ENCODE results near the gene LRRC45. TPM values are rescaled to one million over a fixed set of nuclear protein-coding genes. Genes with fewer than 3 reads are reported as not detected.
"Not testable (repeated sequence)": the region's sequence is repeated elsewhere in the genome, so short reads cannot be mapped to it uniquely, and the experiment has no call there.

Gene LRRC45
- 5.3 TPM for total RNA-seq
- long read RNA-seq, transcript LRRC45-201 (17 exons, 2,701 nt) = major isoform, 6 of 14 reads
- long read RNA-seq, partial matches to known transcripts = 3 of 14 reads
- long read RNA-seq, other reads (novel, unspliced or antisense) = 5 of 14 reads

DNA sequence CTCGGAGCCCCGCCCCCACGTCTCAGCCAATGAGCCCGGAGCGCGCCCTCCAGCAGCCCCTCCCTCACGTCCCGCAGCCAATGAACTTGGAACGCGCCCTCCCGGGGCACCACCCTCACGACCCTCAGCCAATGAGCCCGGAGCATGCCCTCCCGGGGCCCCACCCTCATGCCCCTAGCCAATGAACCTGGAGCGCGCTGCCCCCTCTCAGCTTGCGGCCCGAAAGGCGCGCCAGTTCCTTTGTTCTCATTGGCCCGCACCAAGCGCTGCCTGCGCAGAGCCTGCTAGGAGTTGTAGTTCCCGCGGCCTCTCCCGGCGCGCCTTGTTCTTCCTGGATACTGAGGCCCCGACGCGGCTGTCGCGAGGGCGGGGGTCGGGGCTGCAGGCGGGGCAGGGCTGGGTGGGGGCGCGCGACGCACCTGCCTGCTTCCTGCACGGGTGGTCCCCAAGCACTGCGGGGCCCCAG, at the start of gene LRRC45:
TSS of gene LRRC45 (plus strand) at position 325 of the 466 bp plus-strand sequence. CDS start 339 bp downstream, outside the sequence.
- intact Hi-C loops (cut with DNase I) = no loop called here
- DNase-seq (ENCODE audit: missing footprints) (peak; percentile 100), ATAC-seq (peak; percentile 95)

- DNase-seq (ENCODE audit: missing footprints) = no peak
- no peak for ATAC-seq
- intact Hi-C loops (cut with DNase I) = no loop called here
Measured at GRCh38 chr17:81973432-81973831, 49.7 kb upstream of the LRRC45 start.

DNA sequence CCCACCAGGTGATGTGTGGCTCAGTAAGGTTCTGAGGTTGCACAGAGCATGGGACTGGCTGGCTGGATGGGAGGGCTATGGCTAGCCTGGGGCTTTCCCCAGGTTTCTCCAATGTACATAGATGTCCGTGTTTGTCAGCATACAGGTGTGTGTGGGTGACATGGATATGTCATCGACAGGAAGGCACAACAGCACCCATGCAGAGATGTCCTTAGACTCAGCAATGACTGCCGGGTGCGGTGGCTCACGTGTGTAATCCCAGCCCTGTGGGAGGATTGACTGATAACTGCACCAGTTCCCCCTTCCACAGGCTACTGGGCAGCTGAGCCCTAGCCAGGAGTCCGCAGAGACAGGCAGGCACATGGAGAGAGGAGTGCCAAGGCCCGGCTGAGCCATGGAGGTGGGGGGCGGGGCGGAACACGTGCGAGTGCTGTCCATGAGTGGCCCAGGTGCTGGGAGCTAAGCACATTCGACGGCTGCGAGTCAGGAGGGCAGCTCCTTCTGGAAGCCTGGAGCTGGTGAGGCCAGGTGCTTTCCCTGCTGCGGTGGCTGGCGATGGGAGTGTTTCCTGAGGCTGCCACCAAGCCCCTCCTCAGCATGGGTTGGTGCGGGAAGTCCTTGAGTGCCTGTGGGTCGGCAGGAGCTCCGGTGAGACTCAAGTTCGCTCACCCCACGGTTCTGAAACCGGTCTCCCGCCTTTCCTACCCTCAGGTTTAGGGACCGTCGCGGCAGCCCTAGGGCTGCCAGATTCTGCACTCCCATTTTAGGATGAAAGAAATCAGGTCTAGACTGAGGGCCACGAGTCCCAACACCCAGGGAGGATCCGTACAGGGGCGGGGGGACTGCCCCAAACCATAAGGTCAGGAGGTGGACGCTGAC, 46.5 kb upstream of the LRRC45 start:
- intact Hi-C loops (cut with DNase I) = loop anchor here (5.0 kb wide), 1 partner anchor 36 kb away; no protein-coding TSS in a partner anchor
- peak; percentile 14 for ATAC-seq
- DNase-seq (ENCODE audit: missing footprints) = peak; percentile 71

DNA sequence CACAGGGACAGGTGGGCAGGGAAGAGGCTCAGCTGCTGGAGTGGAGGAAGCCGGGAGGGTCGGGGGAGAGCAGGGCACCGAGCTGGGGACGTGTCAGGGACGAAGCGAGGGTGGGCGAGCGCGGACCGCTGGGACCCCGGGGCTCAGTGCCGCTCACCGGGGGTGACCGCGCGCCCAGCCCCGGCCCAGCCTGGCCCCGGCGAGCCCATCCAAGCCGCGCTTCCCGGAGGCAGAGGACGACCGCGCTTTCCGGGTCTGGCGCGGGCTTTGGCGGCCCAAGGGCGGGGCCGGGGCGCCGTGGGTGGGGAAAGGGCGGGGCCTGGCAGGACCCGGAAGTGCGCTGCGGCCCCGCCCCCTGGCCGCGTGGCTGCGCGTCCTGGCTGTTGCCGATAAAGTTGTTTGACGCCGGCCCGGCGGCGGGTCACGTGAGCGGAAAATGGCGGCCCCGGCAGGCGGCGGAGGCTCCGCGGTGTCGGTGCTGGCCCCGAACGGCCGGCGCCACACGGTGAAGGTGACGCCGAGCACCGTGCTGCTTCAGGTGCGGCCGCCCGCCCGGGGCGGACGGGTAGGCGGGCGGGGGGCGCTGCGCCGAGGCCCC, 45.8 kb upstream of the LRRC45 start, which contains the start of gene ASPSCR1:
TSS of gene ASPSCR1 (plus strand) at position 419 of the 598 bp plus-strand sequence. CDS start at position 437, 18 bp downstream.
- DNase-seq (ENCODE audit: missing footprints) (peak; percentile 97), ATAC-seq (peak; percentile 97)
- intact Hi-C loops (cut with DNase I) = loop anchor here (5.0 kb wide), 1 partner anchor 35 kb away; no protein-coding TSS in a partner anchor

GRCh38 chr17:81978524-81979298, 44.4 kb upstream of the LRRC45 start:
- intact Hi-C loops (cut with DNase I) = loop anchor here (5.0 kb wide), 1 partner anchor 34 kb away; no protein-coding TSS in a partner anchor
- DNase-seq (ENCODE audit: missing footprints) (peak; percentile 58), ATAC-seq (no peak)

DNA sequence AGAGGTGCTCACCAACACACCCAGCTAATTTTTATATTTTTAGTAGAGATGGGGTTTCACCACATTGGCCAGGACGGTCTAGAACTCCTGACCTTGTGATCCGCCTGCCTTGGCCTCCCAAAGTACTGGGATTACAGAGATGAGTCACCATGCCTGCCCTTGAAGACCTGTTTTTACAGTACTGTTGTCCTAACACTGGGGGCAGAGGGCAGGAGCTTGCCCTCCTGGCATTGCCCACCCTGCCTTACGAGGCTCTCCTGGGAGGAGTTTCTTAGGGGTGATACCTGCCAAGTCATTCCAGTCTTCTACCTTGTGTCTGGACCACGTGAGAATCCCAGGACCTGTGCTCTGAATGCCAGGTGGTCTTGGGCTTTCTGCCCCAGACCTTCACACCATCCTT, 43.0 kb upstream of the LRRC45 start:
- DNase-seq (ENCODE audit: missing footprints) = no peak
- no peak for ATAC-seq
- intact Hi-C loops (cut with DNase I) = no loop called here

GRCh38 chr17:81980707-81981343, 42.3 kb upstream of the LRRC45 start:
- ATAC-seq = no peak

DNA sequence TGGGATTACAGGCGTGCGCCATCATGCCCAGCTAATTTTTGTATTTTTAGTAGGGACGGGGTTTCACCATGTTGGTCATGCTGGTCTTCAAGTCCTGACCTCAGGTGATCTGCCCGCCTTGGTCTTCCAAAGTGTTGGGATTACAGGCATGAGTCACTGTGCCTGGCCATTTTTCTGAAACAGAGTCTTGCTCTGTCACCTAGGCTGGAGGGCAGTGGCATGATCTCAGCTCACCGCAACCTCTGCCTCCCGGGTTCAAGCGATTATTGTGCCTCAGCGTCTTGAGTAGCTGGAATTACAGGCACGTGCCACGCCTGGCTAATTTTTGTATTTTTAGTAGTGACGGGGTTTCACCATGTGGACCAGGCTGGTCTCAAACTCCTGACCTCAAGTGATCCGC, 41.6 kb upstream of the LRRC45 start:
- ATAC-seq; DNase-seq (ENCODE audit: missing footprints); intact Hi-C loops (cut with DNase I): not testable (repeated sequence)

More at GRCh38 chr17:81980707-81981343, 42.3 kb upstream of the LRRC45 start:
- no peak for DNase-seq (ENCODE audit: missing footprints)
- intact Hi-C loops (cut with DNase I) = no loop called here

DNA sequence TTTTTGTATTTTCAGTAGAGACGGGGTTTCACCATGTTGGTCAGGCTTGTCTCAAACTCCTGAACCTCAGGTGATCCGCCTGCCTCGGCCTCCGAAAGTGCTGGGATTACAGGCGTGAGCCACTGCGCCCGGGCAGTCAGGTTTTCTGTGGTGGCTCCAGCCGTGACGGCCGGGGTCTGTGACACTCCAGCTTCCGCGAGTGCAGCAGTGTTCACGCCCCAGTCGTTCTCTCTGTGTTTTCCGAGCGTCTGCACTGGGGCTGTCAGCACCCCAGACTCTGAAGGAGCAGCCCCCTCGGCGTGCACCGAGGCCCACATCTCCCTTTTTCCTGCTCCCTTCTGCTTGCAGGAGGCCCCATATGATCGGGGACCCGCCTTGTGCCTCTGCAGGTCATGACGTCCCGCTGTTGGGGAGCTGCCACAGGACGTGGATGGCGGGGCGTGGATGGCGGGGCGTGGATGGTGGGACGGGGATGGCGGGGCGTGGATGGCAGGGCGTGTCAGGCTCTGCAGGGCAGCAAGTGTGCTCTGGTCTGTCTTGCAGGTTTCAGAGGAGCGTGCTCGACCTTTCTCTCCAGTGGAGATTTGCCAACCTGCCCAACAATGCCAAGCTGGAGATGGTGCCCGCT, 40.0 kb upstream of the LRRC45 start:
- DNase-seq (ENCODE audit: missing footprints) (no peak), ATAC-seq (no peak)
- intact Hi-C loops (cut with DNase I) = no loop called here

GRCh38 chr17:81983639-81984373, 39.3 kb upstream of the LRRC45 start:
- ATAC-seq (no peak), DNase-seq (ENCODE audit: missing footprints) (no peak)
- intact Hi-C loops (cut with DNase I) = no loop called here

- no peak for DNase-seq (ENCODE audit: missing footprints)
- intact Hi-C loops (cut with DNase I) = no loop called here
- peak; percentile 5 for ATAC-seq
Measured at GRCh38 chr17:81984773-81985410, 38.2 kb upstream of the LRRC45 start.

GRCh38 chr17:81986606-81987005, 36.5 kb upstream of the LRRC45 start:
- ATAC-seq = no peak
- intact Hi-C loops (cut with DNase I) = no loop called here
- no peak for DNase-seq (ENCODE audit: missing footprints)

DNA sequence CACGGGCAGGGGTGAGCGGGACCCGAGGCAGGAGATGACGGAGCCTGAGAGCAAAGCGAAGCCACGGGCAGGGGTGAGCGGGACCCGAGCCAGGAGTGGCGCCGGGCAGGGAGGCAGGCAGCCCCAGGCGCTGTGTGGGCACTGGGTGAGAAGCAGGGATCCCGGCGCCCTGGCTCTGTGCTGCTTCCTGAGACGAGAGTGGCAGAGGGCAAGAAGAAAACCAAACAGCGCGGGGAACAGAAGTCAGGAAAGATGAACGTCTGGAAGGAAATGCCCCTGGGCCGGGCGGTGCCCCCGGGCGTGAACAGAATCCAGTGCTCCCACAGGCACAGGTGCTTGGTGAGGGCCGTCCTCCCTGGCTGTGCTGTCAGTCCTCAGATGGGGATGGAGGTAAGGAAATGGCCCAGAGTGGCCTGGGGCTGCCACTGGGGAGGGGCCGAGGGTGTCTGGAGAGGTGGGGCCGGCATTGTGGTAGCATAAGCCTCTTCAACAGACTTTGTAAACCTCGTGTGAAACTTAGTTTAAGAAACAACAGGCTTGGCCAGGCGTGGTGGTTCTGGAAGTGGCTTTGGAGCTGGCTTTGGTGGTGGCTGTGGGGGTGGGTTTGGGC, 35.8 kb upstream of the LRRC45 start:
- no peak for DNase-seq (ENCODE audit: missing footprints)
- intact Hi-C loops (cut with DNase I) = no loop called here
- no peak for ATAC-seq

DNA sequence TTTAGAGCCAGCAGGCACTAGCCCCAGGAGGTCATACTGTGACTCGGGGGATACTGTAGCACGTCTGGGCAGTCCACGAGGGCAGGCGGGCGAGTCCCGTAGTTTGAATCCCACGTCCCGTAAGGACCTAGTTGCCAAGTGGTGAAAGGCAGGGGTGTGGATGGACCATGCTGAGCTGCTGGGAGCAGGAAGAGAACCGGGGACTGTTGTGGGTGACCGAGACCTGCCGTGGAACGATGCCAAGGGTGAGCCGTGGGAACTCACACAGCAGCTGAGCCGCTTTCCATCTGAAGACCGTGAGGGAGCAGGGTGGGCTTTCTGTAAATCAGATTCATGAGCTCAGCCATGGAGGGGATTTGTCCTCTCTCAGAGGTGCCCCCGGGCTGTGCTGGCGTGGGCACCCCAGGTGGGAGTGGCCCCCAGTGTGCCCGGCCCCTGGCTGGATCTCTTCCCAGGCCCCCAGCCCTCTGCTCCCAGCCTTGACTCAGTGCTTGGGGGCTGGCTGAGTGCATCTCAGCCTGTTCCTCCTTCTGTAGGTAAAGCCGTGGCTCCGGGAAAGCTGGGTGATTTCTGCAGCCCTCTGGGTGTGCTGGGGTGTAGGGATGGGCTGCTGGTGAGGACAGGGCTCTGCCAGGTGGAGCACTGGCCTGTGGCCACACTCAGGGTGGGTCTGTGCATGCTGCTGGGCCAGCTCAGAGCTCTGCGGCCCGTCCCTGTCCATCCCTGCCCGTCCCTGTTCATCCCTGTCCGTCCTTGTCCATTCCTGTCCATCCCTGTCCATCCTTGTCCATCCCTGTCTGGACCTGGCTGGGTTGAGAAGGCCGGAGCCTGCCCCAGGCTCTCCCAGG, 32.0 kb upstream of the LRRC45 start:
- DNase-seq (ENCODE audit: missing footprints) (no peak), ATAC-seq (peak; percentile 9)
- intact Hi-C loops (cut with DNase I) = no loop called here

GRCh38 chr17:81991684-81992305, 31.3 kb upstream of the LRRC45 start:
- peak; percentile 84 for DNase-seq (ENCODE audit: missing footprints)
- intact Hi-C loops (cut with DNase I) = loop anchor here (2.0 kb wide), 1 partner anchor 21 kb away; no protein-coding TSS in a partner anchor
- peak; percentile 87 for ATAC-seq
